ENCODE results near the gene C16orf90. TPM values are rescaled to one million over a fixed set of nuclear protein-coding genes. Genes with fewer than 3 reads are reported as not detected.

The C16orf90 gene
- total RNA-seq, 1 donor from 2014 or later: not detected

DNA sequence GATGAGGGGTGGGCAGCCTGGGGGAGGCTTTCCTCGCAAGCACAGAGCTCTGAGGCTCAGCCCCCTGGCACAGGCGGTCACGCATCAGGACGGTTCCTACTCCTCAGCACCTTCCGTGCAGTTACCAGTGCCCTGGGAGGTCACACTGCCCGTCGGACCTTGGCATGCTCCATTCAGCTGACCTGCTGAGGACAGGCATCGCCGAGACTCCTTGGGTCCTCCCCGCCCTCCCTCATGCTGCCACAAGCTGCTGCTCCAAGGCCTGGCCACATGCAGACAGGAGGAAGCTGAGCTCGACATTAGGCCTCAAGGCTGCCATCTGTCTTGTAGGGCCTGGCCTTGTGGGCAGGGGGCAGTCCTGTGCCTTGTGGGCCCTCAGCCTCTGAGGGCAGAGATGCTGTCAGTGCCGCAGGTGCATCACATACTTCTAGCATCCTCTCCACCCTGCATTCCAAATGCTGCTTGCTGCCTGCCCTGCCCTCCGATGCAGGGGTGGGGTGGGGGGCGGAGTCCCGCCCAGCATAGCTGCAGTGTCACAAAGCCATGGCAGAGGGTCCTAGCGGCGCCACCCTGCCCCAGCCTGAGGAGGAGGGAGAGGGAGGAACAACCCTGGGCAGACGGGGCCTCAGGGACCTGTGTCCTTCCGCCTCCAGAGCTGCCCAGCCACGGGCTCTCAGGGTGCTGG, 9.3 kb downstream of the C16orf90 start:
- Mint-ChIP-seq H3K4me3 (ENCODE audit: unreplicated experiment) (no peak overlapping the region), H3K9me3 (ENCODE audit: unreplicated experiment) (peaks cover 18% of the 10 kb centered on the region), H3K27ac (ENCODE audit: unreplicated experiment) (peak overlapping the region; percentile 59), H3K36me3 (ENCODE audit: unreplicated experiment) (no peaks in the 10 kb centered on the region), H3K27me3 (ENCODE audit: unreplicated experiment) (peaks cover 22% of the 10 kb centered on the region), H3K4me1 (ENCODE audit: low read depth, unreplicated experiment) (peaks cover 43% of the 10 kb centered on the region)
- TF ChIP-seq, protein P1, sequence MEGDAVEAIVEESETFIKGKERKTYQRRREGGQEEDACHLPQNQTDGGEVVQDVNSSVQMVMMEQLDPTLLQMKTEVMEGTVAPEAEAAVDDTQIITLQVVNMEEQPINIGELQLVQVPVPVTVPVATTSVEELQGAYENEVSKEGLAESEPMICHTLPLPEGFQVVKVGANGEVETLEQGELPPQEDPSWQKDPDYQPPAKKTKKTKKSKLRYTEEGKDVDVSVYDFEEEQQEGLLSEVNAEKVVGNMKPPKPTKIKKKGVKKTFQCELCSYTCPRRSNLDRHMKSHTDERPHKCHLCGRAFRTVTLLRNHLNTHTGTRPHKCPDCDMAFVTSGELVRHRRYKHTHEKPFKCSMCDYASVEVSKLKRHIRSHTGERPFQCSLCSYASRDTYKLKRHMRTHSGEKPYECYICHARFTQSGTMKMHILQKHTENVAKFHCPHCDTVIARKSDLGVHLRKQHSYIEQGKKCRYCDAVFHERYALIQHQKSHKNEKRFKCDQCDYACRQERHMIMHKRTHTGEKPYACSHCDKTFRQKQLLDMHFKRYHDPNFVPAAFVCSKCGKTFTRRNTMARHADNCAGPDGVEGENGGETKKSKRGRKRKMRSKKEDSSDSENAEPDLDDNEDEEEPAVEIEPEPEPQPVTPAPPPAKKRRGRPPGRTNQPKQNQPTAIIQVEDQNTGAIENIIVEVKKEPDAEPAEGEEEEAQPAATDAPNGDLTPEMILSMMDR (IDR thresholded peaks at IDR 0.05; ENCODE audit: partially characterized antibody, unreplicated experiment): no peak
- no peak for DNase-seq

DNA sequence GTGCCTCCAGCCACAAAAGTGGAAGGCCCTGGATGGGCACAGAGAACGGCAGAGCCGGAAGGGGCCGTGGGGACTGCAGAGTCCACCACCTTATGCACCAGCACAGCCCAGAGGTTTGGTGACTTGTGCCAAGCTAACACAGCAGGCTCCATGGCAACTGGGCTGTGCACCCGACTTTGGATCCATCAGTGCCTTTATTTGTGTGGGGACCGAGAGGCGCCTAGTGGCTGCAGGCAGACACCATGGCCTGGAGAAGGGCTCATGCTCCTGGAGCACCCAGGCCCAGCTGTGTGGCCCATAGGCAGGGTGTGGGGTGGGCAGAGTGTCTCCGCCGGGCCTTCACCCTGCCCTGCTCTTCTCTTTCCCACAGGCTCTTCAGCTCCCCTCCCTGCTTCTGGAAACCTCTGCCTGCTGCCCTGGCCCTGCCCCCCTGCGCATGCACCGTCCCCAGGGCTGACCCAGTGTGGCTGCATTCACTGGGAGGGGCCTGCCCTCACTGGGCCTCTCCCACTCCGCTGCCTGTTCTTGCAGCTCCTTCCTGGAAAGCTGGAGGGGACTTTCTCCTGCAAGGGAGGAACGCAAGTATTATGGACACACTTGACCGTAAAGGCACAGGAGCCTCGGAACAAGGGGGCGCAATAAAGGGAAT, 10.1 kb downstream of the C16orf90 start:
- no peaks in the 10 kb centered on the region for H3K36me3 Mint-ChIP-seq (ENCODE audit: unreplicated experiment)
- peaks cover 44% of the 10 kb centered on the region for H3K4me1 Mint-ChIP-seq (ENCODE audit: low read depth, unreplicated experiment)
- peak overlapping the region; percentile 91 for H3K27ac Mint-ChIP-seq (ENCODE audit: unreplicated experiment)
- TF ChIP-seq, protein P1 (IDR thresholded peaks at IDR 0.05; ENCODE audit: partially characterized antibody, unreplicated experiment): no peak
- H3K4me3 Mint-ChIP-seq (ENCODE audit: unreplicated experiment): peak overlapping the region; percentile 52
- H3K9me3 Mint-ChIP-seq (ENCODE audit: unreplicated experiment): peaks cover 15% of the 10 kb centered on the region
- H3K27me3 Mint-ChIP-seq (ENCODE audit: unreplicated experiment): peaks cover 20% of the 10 kb centered on the region
- no peak for DNase-seq

DNA sequence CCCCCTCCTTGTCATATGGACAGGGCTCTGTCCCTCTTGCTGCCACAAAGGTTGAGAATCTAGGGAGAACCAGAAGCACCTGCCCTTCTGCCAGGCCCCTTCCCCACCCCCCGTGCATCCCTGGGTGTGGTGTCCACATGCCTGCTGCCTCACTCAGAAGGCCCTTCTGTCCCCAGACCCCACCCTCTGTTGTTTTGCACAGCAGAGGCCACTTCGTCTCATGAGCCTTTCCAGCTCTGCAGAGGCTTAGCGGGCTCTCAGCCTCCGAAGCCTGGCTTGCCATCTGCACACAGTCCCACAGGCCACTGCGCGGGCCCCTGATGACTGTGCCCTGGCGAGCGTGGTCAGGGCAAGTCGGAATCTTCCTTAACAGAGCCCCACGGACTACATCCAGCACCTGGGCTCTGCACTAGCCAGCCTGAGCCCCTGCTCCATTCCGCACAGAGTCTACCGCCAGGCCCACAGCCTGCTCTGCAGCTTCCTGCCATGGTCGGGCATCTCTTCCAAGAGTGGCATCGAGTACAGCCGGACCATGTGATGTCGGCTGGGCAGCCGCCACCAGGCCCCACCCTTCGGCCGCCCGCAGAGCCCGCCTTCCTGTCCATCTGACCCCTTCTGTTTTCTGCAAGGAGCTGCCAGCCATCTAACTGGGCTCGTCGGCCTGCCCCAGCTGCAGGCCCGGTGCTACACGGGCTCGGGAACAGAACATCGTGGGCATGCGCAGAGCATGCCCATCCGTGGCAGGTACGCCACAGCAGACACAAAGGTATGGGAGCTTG, 10.8 kb downstream of the C16orf90 start:
- Mint-ChIP-seq H3K36me3 (ENCODE audit: unreplicated experiment) (no peaks in the 10 kb centered on the region), H3K9me3 (ENCODE audit: unreplicated experiment) (peaks cover 15% of the 10 kb centered on the region), H3K4me1 (ENCODE audit: low read depth, unreplicated experiment) (peaks cover 43% of the 10 kb centered on the region), H3K27me3 (ENCODE audit: unreplicated experiment) (peaks cover 20% of the 10 kb centered on the region), H3K4me3 (ENCODE audit: unreplicated experiment) (peak overlapping the region; percentile 52), H3K27ac (ENCODE audit: unreplicated experiment) (peak overlapping the region; percentile 91)
- DNase-seq: peak; percentile 66
- TF ChIP-seq, protein P1 (IDR thresholded peaks at IDR 0.05; ENCODE audit: partially characterized antibody, unreplicated experiment): no peak

DNA sequence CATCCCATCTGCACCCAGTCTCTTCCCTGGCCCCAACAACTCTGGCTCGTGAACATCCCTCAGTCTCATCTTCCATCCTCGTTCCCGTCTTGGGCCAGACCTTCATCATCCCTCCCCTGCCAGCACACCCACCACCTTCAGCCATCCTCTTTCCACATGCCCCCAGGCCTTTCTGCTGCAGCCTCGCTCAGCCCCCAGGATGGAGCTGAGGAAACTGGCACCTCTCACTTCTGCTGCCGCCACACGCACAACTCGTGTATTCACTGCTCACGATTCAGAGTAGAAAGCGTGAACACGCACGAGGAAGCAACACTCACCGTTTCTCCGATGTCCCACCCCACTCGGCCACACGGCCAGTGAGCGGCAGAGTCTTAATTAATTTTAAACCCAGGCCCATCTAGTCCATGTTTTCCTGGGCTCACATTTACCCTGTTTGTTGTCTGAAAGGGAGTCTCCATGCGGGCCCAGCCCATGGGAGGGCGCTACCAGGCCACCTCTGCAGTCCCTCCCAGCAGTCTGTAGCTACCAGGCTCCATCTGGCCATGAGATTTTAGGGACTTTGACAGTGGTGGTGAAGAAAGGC, 12.5 kb downstream of the C16orf90 start:
- Mint-ChIP-seq H3K4me3 (ENCODE audit: unreplicated experiment) (no peak overlapping the region), H3K27me3 (ENCODE audit: unreplicated experiment) (peaks cover 17% of the 10 kb centered on the region), H3K27ac (ENCODE audit: unreplicated experiment) (peak overlapping the region; percentile 52), H3K36me3 (ENCODE audit: unreplicated experiment) (no peaks in the 10 kb centered on the region), H3K4me1 (ENCODE audit: low read depth, unreplicated experiment) (peaks cover 44% of the 10 kb centered on the region), H3K9me3 (ENCODE audit: unreplicated experiment) (peaks cover 11% of the 10 kb centered on the region)
- DNase-seq: no peak
- TF ChIP-seq, protein P1 (IDR thresholded peaks at IDR 0.05; ENCODE audit: partially characterized antibody, unreplicated experiment): no peak

Measured in glutamatergic neuron (in vitro differentiated cells).